ENCODE results near the gene PPP1CC.

Gene PPP1CC

GRCh38 chr12:110754101-110754793, 11.6 kb upstream of the PPP1CC start:
- H3K4me3 ChIP-seq (ENCODE audit: low read depth, low read length): no peak overlapping the region
- no peak for TF ChIP-seq CTCF (IDR thresholded peaks at IDR 0.05; ENCODE audit: low read depth, low read length)

- TF ChIP-seq CTCF (IDR thresholded peaks at IDR 0.05; ENCODE audit: low read depth, low read length): no peak
- no peak overlapping the region for H3K4me3 ChIP-seq (ENCODE audit: low read depth, low read length)
These were observed 8.2 kb upstream of the PPP1CC start for GRCh38 chr12:110750784-110751461.

GRCh38 chr12:110746550-110746949, 3.9 kb upstream of the PPP1CC start:
- TF ChIP-seq CTCF (IDR thresholded peaks at IDR 0.05; ENCODE audit: low read depth, low read length): no peak
- no peak overlapping the region for H3K4me3 ChIP-seq (ENCODE audit: low read depth, low read length)

- H3K4me3 ChIP-seq (ENCODE audit: low read depth, low read length): no peak overlapping the region
- TF ChIP-seq CTCF (IDR thresholded peaks at IDR 0.05; ENCODE audit: low read depth, low read length): no peak
These were observed 3.0 kb upstream of the PPP1CC start for GRCh38 chr12:110745542-110746284.

GRCh38 chr12:110744601-110745264, 2.0 kb upstream of the PPP1CC start:
- no peak overlapping the region for H3K4me3 ChIP-seq (ENCODE audit: low read depth, low read length)
- no peak for TF ChIP-seq CTCF (IDR thresholded peaks at IDR 0.05; ENCODE audit: low read depth, low read length)

GRCh38 chr12:110744151-110744571, 1.5 kb upstream of the PPP1CC start:
- no peak for TF ChIP-seq CTCF (IDR thresholded peaks at IDR 0.05; ENCODE audit: low read depth, low read length)
- no peak overlapping the region for H3K4me3 ChIP-seq (ENCODE audit: low read depth, low read length)

Measured in WI38 (cell line).